Right lung (tissue), 5 donors: ENCODE results near the gene HMOX2. TPM values are rescaled to one million over a fixed set of nuclear protein-coding genes. Genes with fewer than 3 reads are reported as not detected.

Experiments used
- DNase-seq, 2 donors: peaks; one replicate each; pipeline ENCODE4 v3.0.0-alpha.2; 2013
- polyA plus RNA-seq, 5 donors: library from polyadenylated mRNA; unstranded; fragments of 120-200 nt; gene quantifications; one replicate each; pipeline versions ENCODE4 v1.2.1 to v1.2.3, GENCODE V29; 2013; ENCODE audit warnings: inconsistent platforms in 1 of 5, low replicate concordance in 1 of 5; ENCODE audit not compliant: insufficient read length in 5 of 5, insufficient read depth in 1 of 5

The HMOX2 gene
- polyA plus RNA-seq, 5 donors: 38.7 to 57.1 (median 39.5) TPM

DNA sequence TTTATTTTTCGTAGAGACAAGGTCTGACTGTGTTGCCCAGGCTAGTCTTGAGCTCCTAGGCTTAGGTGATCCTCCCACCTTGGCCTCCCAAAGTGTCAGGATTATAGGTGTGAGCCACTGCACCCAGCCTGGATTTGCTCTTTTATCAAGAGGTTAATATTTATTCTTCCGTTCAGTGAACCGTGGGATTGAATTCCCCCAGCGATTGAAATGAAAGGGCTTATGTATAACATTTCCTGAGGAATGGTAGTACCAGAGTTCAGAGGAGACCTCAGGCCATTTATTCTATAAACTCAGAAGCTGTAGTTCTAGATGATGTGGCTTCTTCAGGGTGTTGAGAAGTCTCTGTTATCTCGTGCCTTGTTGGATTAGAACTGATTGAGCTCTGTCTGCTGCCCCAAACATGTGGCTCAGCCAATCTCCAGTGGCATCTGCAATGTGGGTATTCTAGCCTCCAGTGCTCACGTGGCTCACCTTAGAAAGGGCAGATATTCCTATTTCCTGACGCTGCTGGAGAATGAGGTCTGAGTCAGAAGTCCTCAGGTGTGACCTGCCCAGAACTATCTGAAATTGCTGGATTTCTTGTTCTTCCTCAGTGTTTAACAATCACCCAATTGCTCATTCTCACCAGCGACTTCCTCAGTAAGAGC, 22.5 kb downstream of the HMOX2 start:
- DNase-seq: no peak

DNA sequence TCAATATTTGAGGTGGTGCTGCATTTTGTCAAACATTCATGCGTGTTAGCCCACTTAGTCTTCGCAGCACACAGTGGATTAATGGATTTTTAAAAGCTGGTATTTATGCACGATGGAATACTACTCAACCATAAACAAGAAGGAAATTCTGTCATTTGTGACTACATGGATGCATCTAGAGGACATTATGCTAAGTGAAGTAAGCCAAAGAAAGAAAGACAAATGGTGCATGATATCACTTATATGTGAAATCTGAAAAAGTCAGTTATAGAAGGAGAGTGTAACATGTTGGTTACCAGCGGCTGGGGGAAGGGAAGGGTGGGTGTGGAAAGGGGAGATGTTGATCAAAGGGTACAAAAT, 23.0 kb downstream of the HMOX2 start:
- DNase-seq: no peak

DNA sequence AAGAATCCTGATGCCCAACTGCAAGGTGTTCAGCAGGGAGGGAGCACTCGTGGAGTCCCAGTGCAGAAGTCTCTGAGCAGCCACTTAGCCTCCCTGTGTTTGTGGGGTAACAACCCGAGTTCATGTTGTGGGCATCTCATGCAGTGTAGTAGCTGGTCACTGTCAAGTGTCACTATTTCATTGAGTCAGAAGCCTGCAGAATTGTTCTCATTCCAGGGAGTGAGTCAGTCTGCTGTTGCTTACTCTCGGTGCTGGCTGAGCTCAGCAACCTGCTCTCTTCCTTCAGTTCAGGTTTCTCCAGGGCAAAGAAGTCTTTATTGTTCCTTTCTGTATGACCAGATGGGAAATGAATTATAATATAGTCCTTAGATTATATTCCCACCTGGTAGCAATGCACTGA, 24.1 kb downstream of the HMOX2 start:
- DNase-seq: no peak

DNA sequence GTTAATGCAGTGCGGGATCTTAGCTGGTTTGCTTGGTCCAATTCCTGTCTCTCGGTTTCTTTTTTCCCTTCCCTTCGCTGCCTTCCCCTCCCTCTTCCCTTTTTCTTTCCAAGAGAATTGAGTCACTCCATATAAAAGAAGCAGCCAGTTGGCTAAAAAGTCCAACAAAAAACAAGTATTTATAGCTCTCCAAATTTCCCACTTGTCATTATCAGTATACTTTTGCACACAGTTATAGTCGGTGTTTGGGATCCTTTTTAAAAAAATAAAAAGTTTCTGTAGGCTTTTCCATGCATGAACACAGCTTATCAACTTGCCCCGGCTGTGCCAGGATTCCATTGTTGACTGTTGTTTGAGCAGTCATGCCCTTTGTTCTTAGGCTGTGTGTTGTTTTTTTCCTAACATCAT, 24.9 kb downstream of the HMOX2 start:
- no peak for DNase-seq

DNA sequence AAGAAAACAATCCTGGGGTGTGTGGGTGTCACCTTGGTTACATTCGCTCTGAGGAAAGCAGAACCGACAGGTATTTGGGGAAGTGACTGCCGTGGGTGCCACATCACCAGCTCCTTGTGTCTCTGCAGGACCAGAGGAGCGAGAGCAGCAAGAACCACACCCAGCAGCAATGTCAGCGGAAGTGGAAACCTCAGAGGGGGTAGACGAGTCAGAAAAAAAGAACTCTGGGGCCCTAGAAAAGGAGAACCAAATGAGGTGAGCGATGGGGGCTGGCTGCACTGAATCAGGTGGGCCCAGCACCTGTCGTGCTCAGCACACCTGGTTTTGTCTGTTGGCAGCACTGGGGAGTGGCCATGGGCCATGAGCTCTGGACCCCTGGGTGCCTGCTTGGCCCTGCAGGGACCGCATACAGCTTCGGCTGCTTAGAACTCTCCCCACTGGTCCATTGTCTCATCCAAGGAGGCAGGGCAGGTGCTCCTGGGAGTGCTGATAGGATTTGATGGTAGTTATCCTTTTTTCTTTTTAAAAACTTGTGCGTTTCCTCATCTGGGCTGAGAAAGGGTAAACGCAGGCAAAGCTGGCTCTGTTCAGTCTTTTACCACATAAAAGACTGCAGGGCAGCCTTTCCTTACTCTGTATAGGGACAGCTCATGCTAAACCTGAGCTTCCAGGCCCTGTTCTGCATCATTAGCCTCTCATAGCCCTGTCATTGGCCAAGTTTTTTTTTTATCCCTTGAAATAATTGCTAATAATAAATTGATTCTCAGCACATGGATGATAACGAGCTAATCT, 29.4 kb downstream of the HMOX2 start:
- DNase-seq: no peak

DNA sequence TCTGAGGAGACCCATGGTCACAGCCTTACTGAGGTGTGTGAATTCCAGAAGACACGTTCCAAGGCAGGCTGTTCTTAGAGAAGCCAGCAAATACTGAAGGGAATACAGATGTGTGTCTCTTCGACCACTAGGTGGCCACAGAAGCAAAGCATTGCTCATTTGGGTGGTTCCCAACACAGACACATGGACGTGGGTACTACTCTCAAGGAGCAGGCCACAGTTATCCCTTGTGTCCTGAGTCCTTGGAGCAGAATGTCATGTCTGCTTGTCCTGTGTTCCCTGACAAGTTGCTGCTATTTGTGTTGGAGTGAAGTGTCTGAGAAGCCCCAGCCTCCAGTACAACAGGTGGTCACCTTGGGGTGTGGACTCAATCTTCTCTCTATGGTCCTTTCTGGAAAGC, 30.3 kb downstream of the HMOX2 start:
- DNase-seq: peak; percentile 47 to 60

DNA sequence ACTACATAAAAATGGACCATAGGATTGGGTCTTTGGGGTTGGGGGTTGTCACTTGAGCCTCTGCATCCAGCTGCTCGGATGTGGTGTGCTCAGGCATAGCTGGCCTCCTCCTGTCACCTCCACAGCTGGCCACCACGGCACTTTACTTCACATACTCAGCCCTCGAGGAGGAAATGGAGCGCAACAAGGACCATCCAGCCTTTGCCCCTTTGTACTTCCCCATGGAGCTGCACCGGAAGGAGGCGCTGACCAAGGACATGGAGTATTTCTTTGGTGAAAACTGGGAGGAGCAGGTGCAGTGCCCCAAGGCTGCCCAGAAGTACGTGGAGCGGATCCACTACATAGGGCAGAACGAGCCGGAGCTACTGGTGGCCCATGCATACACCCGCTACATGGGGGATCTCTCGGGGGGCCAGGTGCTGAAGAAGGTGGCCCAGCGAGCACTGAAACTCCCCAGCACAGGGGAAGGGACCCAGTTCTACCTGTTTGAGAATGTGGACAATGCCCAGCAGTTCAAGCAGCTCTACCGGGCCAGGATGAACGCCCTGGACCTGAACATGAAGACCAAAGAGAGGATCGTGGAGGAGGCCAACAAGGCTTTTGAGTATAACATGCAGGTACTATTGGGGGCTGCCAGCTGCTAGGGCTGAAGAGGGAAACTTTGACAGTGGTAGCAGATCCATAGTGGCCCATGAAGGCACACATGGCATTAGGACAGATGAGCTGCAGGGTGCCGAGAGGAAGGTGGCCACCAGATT, 31.6 kb downstream of the HMOX2 start:
- no peak for DNase-seq

DNA sequence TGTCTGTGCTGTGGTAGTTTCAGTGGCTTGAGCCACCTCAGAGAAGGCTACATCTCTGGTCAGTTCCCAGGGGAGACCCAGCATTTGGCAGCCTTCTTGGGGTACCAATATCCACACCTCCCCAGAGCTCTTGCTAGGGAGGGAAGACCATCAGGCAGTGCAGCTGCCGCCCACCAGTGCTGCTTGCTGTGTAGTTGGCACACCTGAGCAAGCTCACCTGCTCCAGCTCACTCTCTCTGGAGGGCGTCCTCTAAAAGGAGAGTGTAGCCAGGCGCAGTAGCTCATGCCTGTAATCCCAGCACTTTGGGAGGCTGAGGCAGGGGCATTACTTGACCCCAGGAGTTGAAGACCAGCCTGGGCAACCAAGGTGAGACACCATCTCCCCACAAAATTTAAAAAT, 32.6 kb downstream of the HMOX2 start:
- DNase-seq: no peak

DNA sequence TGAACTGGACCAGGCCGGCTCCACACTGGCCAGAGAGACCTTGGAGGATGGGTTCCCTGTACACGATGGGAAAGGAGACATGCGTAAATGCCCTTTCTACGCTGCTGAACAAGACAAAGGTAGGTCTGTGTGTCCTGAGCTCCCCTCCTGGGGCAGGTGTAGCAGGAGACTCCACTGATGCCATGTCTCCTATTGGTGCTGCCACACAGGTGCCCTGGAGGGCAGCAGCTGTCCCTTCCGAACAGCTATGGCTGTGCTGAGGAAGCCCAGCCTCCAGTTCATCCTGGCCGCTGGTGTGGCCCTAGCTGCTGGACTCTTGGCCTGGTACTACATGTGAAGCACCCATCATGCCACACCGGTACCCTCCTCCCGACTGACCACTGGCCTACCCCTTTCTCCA, 33.2 kb downstream of the HMOX2 start:
- no peak for DNase-seq

DNA sequence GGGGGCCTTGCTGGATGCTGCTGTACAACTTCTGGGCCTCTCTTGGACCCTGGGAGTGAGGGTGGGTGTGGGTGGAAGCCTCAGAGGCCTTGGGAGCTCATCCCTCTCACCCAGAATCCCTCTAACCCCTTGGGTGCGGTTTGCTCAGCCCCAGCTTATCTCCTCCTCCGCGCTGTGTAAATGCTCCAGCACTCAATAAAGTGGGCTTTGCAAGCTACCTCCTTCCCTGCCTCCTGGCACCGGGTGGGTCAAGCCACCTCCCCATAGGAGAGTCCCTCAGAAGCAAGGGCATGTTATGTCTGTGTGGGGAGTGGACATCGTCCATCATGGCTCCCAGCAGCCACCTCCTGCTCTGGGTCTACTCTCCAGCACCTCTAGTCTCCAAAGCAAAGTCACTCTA, 33.9 kb downstream of the HMOX2 start:
- DNase-seq: no peak

DNA sequence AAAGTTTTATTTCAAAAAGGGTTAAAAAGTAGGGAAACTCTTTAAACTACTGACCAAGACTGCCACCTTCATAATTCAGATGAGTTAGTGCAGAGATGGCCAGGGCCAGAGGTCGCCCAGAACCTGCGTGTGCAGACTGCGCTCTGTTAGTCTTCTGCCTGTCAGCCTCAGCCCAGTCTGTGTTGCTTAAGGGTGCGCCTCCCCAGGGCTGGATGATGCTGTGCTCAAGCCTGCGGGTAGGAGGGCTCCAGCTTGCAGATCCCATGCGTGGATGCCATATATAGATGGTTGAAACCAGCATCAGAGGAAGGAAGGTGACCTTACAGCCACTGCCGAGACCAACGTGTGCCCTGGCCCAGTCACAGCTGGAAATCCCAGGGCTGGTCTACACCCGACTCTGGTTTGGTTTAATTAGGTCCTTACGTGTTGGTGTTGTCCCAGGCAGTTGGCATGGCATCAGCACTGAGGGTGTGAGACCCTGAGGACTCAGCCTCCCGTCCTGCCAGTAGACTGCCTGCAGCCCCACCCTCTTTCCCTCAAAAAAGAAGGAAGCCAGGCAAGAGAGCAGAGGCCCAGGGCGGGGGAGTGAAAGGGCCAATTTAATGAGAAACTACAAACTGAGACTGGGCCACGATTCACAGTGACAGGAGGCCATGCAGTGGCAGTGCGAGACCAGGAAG, 34.7 kb downstream of the HMOX2 start:
- DNase-seq: no peak

DNA sequence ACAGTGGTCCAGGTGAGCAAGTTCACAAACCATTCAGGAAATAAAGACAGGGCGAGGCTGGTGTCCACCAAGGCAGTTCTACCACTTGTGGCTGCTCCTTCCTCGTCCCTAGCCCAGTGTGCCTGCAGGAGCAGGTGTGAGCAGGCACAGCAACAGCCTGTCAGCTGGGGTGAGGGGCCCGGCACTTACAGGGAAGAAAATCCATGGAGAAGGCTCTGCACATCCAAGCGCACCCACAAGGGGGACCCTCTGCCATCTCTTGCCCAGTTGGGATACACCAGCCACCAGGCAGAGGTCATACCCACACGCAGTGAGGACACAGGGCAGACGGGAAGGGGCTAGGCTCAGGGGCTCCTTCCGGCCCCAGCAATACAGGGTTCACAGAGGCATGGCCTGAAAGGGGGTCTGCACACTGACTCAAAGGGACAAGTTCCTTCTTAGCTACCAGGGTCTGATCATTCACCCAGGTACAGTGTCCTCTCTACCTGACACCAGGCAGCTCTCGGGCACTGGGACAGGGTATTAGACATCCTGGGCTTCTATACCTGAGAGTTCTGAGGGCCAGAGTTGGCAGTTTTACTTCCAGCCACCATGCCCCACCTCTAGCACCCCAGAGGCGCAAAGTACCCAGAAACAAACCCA, 35.4 kb downstream of the HMOX2 start:
- DNase-seq: no peak

DNA sequence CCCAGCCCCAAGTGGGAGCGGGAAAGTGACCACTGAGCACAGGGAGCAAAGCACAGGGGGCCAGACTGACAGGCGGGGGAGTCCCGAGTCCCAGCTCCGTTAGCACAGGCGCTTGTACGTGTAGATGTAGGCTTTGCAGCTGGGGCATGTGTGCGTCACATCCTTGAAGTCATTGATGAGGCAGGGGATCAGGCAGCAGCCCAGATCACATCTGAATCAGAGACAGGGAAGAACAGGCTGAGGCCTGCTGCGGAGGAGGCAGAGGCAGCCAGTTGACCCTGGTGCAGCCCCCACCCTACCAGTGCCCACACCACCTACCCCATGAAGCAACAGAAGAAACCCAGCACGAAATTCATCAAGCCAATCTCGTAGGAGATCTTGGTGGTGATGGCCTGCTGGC, 36.3 kb downstream of the HMOX2 start:
- no peak for DNase-seq

DNA sequence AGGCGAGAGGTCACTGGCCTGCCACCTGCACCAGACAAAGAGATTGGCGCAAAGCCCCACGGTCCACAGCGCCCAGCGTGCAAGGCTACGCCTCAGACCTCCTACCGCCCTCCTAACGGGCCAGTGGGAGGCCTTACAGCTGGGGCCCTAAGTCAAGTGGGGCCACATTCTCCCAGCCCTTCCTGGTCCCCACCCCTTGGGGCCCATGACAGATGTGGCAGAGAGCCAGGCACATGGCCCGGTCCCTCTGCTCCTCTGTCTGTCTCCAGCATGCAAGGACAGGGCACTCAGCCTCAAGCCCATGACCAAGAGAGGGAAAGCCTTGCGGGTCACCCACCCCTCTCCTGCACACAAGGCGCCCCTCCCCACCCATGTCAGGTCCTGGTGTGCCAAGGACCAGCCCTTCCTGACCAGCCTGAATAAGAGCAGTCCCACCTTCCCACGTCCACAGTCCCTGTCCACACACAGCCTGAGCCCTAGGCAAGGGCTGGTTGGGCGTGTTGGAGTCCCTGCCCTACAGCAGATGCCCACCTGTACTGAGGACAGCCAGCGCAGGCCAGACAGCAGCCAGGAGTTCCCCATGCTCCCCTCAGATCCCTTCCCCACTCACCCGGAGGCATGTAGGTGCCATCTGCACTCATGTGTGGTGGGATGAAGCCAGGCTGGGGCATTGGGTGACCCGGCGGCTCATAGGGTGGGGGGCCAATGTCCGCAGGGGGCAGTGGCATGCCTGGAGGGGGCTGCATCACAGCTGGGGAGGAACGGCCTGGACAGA, 37.1 kb downstream of the HMOX2 start:
- DNase-seq: no peak

DNA sequence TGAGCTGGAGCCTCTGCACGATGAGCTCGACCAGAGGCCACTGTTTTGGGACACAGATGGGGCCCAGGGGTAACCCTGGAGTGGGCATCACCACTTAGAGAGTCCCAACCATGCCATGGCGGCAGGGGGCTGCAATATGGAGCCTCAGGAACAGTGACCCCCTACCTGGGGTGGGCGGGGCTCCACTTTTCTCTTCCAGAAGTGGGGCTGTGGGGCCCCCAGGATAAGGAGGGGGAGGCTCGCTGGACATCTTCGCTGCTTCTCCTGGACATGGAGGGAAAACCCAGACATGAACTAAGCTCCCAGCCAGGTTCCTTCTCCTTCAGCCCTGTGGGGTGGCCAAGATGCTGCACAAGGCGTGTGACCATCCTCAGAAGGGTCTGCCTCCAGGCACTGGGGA, 37.7 kb downstream of the HMOX2 start:
- no peak for DNase-seq

DNA sequence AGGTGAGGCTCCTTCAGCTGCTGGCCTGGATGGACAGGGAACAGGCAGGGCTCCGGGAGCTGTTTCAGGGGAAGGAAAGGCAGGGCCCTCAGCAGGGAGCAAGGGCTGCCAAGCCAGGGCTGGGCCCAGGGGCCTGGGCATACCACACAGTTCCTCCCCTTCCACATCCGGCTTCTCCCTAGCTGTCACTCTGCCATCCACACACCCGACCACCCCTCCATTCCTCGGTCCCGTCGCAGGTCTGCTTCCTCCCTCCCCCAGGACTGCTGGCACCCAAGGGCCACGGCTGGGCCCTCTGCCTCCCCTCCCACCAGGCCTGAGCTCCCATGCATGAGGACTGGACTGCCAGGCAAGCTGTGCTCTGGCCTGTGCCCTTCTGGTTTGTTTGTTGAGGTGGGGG, 38.4 kb downstream of the HMOX2 start:
- no peak for DNase-seq

DNA sequence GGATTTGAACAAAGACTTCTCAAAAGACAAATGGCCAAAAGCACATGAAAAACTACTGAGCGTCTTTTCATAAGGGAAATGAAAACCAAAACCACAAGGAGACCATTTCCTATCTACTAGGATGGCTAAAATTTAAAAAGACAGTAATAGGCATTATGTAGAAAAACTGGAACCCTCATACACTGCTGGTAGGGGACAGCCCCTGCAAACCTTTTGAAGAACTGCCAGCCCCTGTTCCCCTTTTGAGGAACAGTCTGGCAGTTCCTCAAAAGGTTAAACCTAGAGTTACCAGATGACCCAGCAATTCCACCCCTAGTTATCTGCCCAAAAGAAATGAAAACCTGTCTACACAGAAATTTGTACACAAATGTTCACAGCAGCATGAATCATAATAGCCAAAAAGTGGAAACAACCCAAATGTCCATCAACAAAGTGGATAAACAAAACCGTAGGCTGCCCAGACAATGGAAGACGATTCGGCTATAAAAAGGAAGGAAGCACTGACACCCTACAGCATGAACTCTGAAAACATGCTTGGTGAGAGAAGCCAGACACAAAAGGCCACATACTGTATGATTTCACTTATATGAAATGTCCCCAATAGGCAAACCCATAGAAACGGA, 39.5 kb downstream of the HMOX2 start:
- DNase-seq: no peak

DNA sequence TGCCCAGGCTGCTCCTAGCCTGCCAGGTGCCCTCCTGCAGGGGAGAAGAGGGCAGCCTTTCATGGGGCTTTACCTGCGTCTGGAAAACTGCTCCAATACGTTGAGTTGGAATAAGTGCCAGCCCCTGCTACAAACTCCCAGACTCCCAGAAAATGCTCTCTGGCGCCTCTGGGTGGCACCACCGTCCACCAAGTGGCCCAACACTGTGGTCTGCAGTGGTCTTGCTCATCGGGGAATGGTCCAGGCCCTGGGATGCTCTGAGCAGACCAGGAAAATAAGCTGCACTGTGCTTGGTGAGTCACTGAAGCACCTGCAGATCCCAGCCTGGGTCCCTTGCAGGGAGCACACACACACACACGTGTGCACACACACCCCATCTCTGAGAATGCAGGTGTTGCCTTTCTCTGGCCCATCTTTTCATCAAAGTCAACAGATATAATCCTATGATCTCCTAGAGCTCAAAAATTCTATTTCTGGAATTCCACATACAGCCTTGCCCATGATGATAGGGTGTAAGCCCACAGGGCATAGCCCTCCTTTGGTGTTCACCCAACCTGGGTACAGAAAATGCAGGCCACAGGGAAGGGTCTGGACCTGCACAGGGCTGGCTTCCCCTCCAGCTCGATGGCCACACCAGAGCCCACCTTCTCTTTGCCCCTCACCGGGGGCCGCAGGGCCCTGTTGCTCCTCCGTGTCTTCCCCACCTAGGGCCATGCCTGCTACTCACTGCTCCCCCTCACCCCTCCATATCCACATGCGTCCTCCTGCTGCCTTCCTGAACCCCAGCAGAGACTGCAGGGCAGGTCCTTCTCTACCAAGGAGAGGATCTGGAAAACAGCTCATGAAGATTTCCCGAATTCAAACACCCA, 41.8 kb downstream of the HMOX2 start:
- no peak for DNase-seq

DNA sequence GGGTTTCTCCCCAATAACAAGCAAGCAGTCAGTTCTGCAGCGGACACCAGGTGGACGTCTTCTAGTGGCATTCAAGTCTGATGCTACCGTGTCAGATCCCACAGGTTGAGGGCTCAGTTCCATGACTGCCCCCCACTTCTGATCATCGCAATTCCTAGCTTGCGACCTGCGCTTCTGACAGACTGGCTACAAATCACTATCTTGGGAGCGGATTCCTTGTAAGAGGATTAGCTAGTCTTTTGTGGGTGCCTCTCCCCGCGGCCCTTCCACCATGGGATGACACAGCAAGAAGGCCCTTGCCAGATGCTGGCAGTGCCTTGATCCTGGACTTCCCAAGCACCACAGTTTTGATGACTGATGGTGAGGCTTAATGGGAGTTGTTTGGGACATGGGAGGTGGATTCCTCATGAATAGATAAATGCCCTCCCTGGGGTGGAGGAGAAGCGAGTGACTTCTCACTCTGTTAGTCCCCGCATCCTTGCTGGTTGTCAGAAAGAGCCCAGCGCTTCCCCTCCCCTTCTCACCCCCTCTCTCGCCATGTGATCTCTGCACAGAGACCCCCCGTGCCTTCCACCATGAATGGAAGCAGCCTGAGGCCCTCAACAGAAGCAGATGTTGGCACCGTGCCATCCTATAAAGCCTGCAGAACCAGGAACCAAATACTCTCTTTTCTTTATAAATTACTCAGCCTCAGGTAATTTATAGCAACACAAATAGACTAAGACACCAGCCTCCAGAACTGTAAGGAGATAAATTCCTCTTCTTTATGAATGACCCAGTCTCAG, 43.3 kb downstream of the HMOX2 start:
- DNase-seq: no peak
